ENCODE results near the gene CCN2.

- TF ChIP-seq CTCF (IDR thresholded peaks at IDR 0.05; ENCODE audit: insufficient read depth, low read depth, low read length): no peak
- TF ChIP-seq EZH2 (IDR thresholded peaks at IDR 0.05; ENCODE audit: insufficient read depth, low read length): no peak
Observed at GRCh38 chr6:131950767-131951575, at the start of gene CCN2.
